DOHH2 (cell line): ENCODE results near the gene CDK6.

Experiments
- H3F3A ChIP-seq: fragments of 200-600 bp; sonication (generic), shearing (Covaris generic); 2 replicates; pipeline ENCODE4 v1.6.0; 2016; ENCODE audit warnings: antibody characterized with exemption, mild to moderate bottlenecking; ENCODE audit not compliant: control insufficient read depth, insufficient read depth
- H3K27ac ChIP-seq: fragments of 200-600 bp; sonication (generic); 2 replicates; pipeline ENCODE4 v1.5.1; 2014; ENCODE audit warnings: low read depth, mild to moderate bottlenecking, low read length, moderate library complexity
- H3K27me3 ChIP-seq: fragments of 200-600 bp; sonication (generic); 2 replicates; pipeline ENCODE4 v1.6.1; 2014; ENCODE audit warnings: mild to moderate bottlenecking, low read length, mixed read lengths; ENCODE audit not compliant: control insufficient read depth
- H3K36me3 ChIP-seq: fragments of 200-600 bp; sonication (generic); 2 replicates; pipeline ENCODE4 v1.6.1; 2014; ENCODE audit warnings: mild to moderate bottlenecking, low read length, moderate library complexity, mixed read lengths; ENCODE audit not compliant: control insufficient read depth
- H3K4me1 ChIP-seq: fragments of 200-600 bp; sonication (generic); 2 replicates; pipeline ENCODE4 v1.6.1; 2014; ENCODE audit warnings: mild to moderate bottlenecking, low read length, mixed read lengths; ENCODE audit not compliant: control insufficient read depth
- H3K4me2 ChIP-seq: fragments of 200-600 bp; sonication (generic); 2 replicates; pipeline ENCODE4 v1.6.0; 2014; ENCODE audit warnings: mild to moderate bottlenecking, low read length, moderate library complexity
- H3K4me3 ChIP-seq: fragments of 200-600 bp; sonication (generic); 2 replicates; pipeline ENCODE4 v1.5.1; 2014; ENCODE audit warnings: mild to moderate bottlenecking, low read length, mixed read lengths
- H3K79me2 ChIP-seq: fragments of 200-600 bp; sonication (generic); 2 replicates; pipeline ENCODE4 v1.6.1; 2014; ENCODE audit warnings: mild to moderate bottlenecking, low read length, mixed read lengths; ENCODE audit not compliant: control insufficient read depth
- H3K9me2 ChIP-seq: fragments of 200-600 bp; sonication (generic); replicated peaks from 2 replicates; pipeline ENCODE4 v1.6.1; 2014; ENCODE audit warnings: mild to moderate bottlenecking, low read length, mixed read lengths; ENCODE audit not compliant: control insufficient read depth
- H3K9me3 ChIP-seq: fragments of 200-600 bp; sonication (generic); 2 replicates; pipeline ENCODE4 v1.6.1; 2014; ENCODE audit warnings: antibody characterized with exemption, low read length, mixed read lengths; ENCODE audit not compliant: control insufficient read depth, insufficient read depth
- H4K20me1 ChIP-seq: fragments of 200-600 bp; sonication (generic); 2 replicates; pipeline ENCODE4 v1.6.0; 2014; ENCODE audit warnings: low read depth, mild to moderate bottlenecking, antibody characterized with exemption, low read length, moderate library complexity; ENCODE audit not compliant: control insufficient read depth, insufficient read depth
- CTCF ChIP-seq: fragments of 200-600 bp; sonication (generic); IDR thresholded peaks from one replicate; pipeline ENCODE4 v1.5.1; 2014; ENCODE audit warnings: antibody characterized with exemption, mild to moderate bottlenecking, low read depth, low read length; ENCODE audit not compliant: poor library complexity, severe bottlenecking
- EZH2phosphoT487 ChIP-seq: fragments of 200-600 bp; sonication (generic); IDR thresholded peaks from 2 replicates; pipeline ENCODE4 v1.6.1; 2017; ENCODE audit warnings: borderline replicate concordance, mild to moderate bottlenecking, antibody characterized with exemption, low read length, moderate library complexity, mixed read lengths

The CDK6 gene

GRCh38 chr7:92704858-92705257, 131.5 kb downstream of the CDK6 start:
- Histone ChIP-seq H3K4me3 (no peak overlapping the region), H3K9me2 (no peaks in the 10 kb centered on the region), H3K27ac (no peak overlapping the region), H3K79me2 (no peaks in the 10 kb centered on the region), H3K4me2 (no peak overlapping the region), H3K4me1 (no peaks in the 10 kb centered on the region), H3K27me3 (no peaks in the 10 kb centered on the region), H4K20me1 (no peaks in the 10 kb centered on the region), H3F3A (no peaks in the 10 kb centered on the region), H3K36me3 (peaks cover 19% of the 10 kb centered on the region), H3K9me3 (peaks cover 16% of the 10 kb centered on the region)
- TF ChIP-seq CTCF (no peak), EZH2phosphoT487 (no peak)

GRCh38 chr7:92702535-92702934, 133.8 kb downstream of the CDK6 start:
- no peak overlapping the region for H3K4me2 ChIP-seq
- H3K27ac ChIP-seq = no peak overlapping the region
- no peaks in the 10 kb centered on the region for H3K27me3 ChIP-seq
- no peaks in the 10 kb centered on the region for H3F3A ChIP-seq
- H3K9me2 ChIP-seq = no peaks in the 10 kb centered on the region
- H4K20me1 ChIP-seq = no peaks in the 10 kb centered on the region
- H3K36me3 ChIP-seq = peaks cover 19% of the 10 kb centered on the region
- no peak overlapping the region for H3K4me3 ChIP-seq
- H3K79me2 ChIP-seq = no peaks in the 10 kb centered on the region
- no peak for TF ChIP-seq CTCF
- TF ChIP-seq EZH2phosphoT487 = no peak
- H3K9me3 ChIP-seq = peaks cover 16% of the 10 kb centered on the region
- H3K4me1 ChIP-seq = no peaks in the 10 kb centered on the region

- H3F3A ChIP-seq = no peaks in the 10 kb centered on the region
- H3K4me2 ChIP-seq = no peak overlapping the region
- no peak overlapping the region for H3K27ac ChIP-seq
- H3K9me3 ChIP-seq = no peaks in the 10 kb centered on the region
- no peaks in the 10 kb centered on the region for H3K79me2 ChIP-seq
- H3K9me2 ChIP-seq = no peaks in the 10 kb centered on the region
- H3K4me3 ChIP-seq = no peak overlapping the region
- no peaks in the 10 kb centered on the region for H3K4me1 ChIP-seq
- H3K36me3 ChIP-seq = peaks cover 2% of the 10 kb centered on the region; the same call in 1 of the 2 replicates
- H3K27me3 ChIP-seq = no peaks in the 10 kb centered on the region
- H4K20me1 ChIP-seq = no peaks in the 10 kb centered on the region; the same call in 1 of the 2 replicates
- no peak for TF ChIP-seq EZH2phosphoT487
- TF ChIP-seq CTCF = no peak
Observed at GRCh38 chr7:92699966-92700514, 136.3 kb downstream of the CDK6 start.
